ENCODE results near the gene PRDM5. TPM values are rescaled to one million over a fixed set of nuclear protein-coding genes. Genes with fewer than 3 reads are reported as not detected.

PRDM5 gene
- total and polyA plus RNA-seq, 12 donors: 3.4 to 26.1 (median 12.3) TPM

GRCh38 chr4:120821029-120821428 is 101.5 kb downstream of the PRDM5 start:
- 85 to 95% (median 93%) methylated on average over 3 of the region's 3 CpGs for WGBS, 4 donors
- intact Hi-C loops (cut with DNase I): no loop called here
- Histone ChIP-seq H3K27me3 (no peaks in the 10 kb centered on the region), H3K9me3 (replicated peaks in 1 of 3) (no peaks in the 10 kb centered on the region), H3K4me1 (replicated peaks in 1 of 2) (no peaks in the 10 kb centered on the region), H3K4me3 (no peak overlapping the region), H3K36me3 (replicated peaks in 1 of 2) (no peaks in the 10 kb centered on the region), H3K27ac (no peak overlapping the region)
- no peak for DNase-seq
- TF ChIP-seq, protein P1, sequence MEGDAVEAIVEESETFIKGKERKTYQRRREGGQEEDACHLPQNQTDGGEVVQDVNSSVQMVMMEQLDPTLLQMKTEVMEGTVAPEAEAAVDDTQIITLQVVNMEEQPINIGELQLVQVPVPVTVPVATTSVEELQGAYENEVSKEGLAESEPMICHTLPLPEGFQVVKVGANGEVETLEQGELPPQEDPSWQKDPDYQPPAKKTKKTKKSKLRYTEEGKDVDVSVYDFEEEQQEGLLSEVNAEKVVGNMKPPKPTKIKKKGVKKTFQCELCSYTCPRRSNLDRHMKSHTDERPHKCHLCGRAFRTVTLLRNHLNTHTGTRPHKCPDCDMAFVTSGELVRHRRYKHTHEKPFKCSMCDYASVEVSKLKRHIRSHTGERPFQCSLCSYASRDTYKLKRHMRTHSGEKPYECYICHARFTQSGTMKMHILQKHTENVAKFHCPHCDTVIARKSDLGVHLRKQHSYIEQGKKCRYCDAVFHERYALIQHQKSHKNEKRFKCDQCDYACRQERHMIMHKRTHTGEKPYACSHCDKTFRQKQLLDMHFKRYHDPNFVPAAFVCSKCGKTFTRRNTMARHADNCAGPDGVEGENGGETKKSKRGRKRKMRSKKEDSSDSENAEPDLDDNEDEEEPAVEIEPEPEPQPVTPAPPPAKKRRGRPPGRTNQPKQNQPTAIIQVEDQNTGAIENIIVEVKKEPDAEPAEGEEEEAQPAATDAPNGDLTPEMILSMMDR (IDR thresholded peaks at IDR 0.05): no peak
- no peak for TF ChIP-seq POLR2A (IDR thresholded peaks at IDR 0.05)

GRCh38 chr4:120819805-120820437 is 102.6 kb downstream of the PRDM5 start:
- intact Hi-C loops (cut with DNase I): no loop called here

GRCh38 chr4:120816296-120816965 is 106.1 kb downstream of the PRDM5 start:
- no peak for DNase-seq
- intact Hi-C loops (cut with DNase I): no loop called here
- 87 to 91% (median 90%) methylated on average over 13 of the region's 13 CpGs for WGBS, 4 donors

More at GRCh38 chr4:120819805-120820437, 102.6 kb downstream of the PRDM5 start:
- Histone ChIP-seq H3K4me3 (no peak overlapping the region), H3K4me1 (replicated peaks in 1 of 2) (no peaks in the 10 kb centered on the region), H3K27ac (no peak overlapping the region), H3K9me3 (replicated peaks in 1 of 3) (peaks cover 0 to 3% (median 0%) of the 10 kb centered on the region in 3 donors), H3K36me3 (replicated peaks in 1 of 2) (no peaks in the 10 kb centered on the region), H3K27me3 (no peaks in the 10 kb centered on the region)
- DNase-seq: no peak
- 92 to 94% (median 93%) methylated on average over 6 of the region's 6 CpGs for WGBS, 4 donors
- no peak for TF ChIP-seq POLR2A (IDR thresholded peaks at IDR 0.05)

DNA sequence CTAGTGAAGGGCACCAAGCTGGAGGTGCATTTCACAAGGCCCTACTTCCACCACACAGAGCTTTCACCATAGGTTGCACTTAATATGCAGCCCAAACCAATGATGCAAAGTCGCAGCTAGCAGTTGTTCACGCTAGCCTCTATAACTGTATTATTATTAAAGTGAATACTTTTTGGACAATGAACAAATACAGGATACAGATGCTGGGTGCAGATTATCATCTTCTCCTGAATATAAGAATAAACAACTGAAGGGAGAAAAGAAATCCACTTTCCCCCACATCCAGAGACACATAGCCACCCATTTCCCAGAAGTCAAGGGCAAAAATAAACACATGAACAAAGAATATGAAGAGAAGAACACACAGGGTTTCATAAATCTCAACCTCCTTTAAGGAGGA is 107.2 kb downstream of the PRDM5 start:
- no peaks in the 10 kb centered on the region for H3K27me3 ChIP-seq
- no peaks in the 10 kb centered on the region for H3K4me1 ChIP-seq (replicated peaks in 1 of 2)
- no peak overlapping the region for H3K4me3 ChIP-seq
- intact Hi-C loops (cut with DNase I): no loop called here
- 87 to 100% (median 92%) methylated on average over 2 of the region's 2 CpGs for WGBS, 4 donors
- peaks cover 0 to 5% (median 0%) of the 10 kb centered on the region in 3 donors for H3K9me3 ChIP-seq (replicated peaks in 1 of 3)
- no peak overlapping the region for H3K27ac ChIP-seq
- DNase-seq: no peak
- H3K36me3 ChIP-seq (replicated peaks in 1 of 2): no peaks in the 10 kb centered on the region
- no peak for TF ChIP-seq POLR2A (IDR thresholded peaks at IDR 0.05)
- TF ChIP-seq, protein P1 (IDR thresholded peaks at IDR 0.05): no peak

More at GRCh38 chr4:120816296-120816965, 106.1 kb downstream of the PRDM5 start:
- TF ChIP-seq POLR2A (IDR thresholded peaks at IDR 0.05): no peak
- TF ChIP-seq, protein P1 (IDR thresholded peaks at IDR 0.05): no peak
- H3K36me3 ChIP-seq (replicated peaks in 1 of 2): no peaks in the 10 kb centered on the region
- no peaks in the 10 kb centered on the region for H3K27me3 ChIP-seq
- H3K4me1 ChIP-seq (replicated peaks in 1 of 2): no peaks in the 10 kb centered on the region
- no peak overlapping the region for H3K4me3 ChIP-seq
- H3K27ac ChIP-seq: no peak overlapping the region
- peaks cover 0 to 5% (median 0%) of the 10 kb centered on the region in 3 donors for H3K9me3 ChIP-seq (replicated peaks in 1 of 3)
